Activated CD4-positive, alpha-beta T cell treated with anti-CD3 and anti-CD28 coated beads for 1 hour (primary cell): ENCODE data around the gene AGFG2.
"Not testable (repeated sequence)": the region's sequence is repeated elsewhere in the genome, so short reads cannot be mapped to it uniquely, and the experiment has no call there.

Experiments
- DNase-seq: peaks from one replicate; pipeline ENCODE4 v3.0.0-alpha.2; 2020

AGFG2 gene

DNA sequence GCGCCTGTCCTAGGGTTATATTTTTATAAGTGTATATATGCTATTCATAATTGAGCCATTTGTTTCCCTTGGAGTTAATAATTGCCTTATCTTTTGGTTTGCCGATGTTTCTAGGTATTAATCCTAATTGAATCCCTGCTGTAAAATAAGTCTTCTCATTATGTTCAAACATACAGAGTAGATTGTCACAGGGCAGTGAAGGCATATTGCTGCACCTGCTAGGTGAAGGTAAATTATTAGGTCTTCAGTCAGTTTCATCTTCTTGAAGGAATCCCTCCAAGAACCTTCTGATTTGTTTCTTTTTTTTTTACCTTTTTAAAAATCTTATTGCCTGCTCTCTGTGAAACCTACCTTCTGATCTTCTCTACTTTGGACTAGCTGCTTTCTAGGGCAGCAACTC, 17.9 kb upstream of the AGFG2 start:
- DNase-seq = no peak

DNA sequence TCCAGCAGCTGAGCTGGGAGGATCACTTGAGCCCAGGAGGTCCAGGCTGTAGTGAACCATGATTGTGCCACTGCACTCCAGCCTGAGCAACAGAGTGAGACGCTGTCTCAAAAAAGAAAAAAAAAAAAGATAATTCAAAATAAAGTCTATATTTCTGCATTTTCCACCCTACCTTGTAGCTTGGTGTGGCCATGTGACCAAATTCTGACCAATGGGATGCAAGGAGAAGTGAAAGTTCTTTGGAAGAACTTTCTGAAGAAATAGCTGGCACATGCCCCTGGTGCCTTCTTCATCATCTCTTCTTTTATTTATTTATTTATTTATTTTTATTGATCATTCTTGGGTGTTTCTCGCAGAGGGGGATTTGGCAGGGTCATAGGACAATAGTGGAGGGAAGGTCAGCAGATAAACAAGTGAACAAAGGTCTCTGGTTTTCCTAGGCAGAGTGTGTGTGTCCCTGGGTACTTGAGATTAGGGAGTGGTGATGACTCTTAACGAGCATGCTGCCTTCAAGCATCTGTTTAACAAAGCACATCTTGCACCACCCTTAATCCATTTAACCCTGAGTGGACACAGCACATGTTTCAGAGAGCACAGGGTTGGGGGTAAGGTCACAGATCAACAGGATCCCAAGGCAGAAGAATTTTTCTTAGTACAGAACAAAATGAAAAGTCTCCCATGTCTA, 17.0 kb upstream of the AGFG2 start:
- not testable (repeated sequence) for DNase-seq

- DNase-seq = not testable (repeated sequence)
Measured at GRCh38 chr7:100523192-100523591, 15.8 kb upstream of the AGFG2 start.

GRCh38 chr7:100528108-100528866, 10.7 kb upstream of the AGFG2 start:
- not testable (repeated sequence) for DNase-seq

GRCh38 chr7:100532165-100533022, 6.6 kb upstream of the AGFG2 start:
- no peak for DNase-seq

GRCh38 chr7:100535982-100536381, 3.0 kb upstream of the AGFG2 start:
- DNase-seq = not testable (repeated sequence)

DNA sequence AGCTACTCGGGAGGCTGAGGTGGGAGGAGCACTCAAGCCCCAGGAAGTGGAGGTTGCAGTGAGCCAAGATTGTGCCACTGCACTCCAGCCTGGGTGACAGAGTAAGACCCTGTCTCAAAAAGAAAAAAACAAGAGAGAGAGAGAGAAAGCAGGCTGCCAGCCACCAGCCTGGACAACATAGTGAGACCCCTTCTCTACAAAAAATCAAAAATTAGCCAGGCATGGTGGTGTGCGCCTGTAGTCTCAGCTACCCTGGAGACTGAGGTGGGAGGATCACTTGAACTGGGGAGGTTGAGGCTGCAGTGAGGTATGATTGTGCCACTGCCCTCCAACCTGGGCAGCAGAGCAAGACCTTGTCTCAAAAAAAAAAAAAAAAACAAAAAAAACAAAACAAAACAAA, 2.3 kb upstream of the AGFG2 start:
- DNase-seq = not testable (repeated sequence)

DNA sequence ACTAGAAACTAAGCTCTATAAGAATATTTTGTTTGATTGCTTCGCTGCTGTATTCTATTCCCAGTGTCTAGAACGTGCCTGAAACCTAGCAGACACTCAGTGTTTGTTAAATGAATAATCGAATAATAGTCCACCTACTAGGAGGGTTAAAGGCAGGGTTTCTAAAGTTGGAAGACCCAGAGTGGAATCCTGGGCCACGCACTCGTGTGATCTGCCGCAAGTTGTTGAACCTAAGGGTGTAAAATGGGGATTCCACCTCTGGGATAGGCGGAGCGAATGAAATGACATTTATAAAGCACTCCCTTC, 702 bp upstream of the AGFG2 start:
- no peak for DNase-seq

- no peak for DNase-seq
Measured at GRCh38 chr7:100539436-100540006, 518 bp downstream of the AGFG2 start.

DNA sequence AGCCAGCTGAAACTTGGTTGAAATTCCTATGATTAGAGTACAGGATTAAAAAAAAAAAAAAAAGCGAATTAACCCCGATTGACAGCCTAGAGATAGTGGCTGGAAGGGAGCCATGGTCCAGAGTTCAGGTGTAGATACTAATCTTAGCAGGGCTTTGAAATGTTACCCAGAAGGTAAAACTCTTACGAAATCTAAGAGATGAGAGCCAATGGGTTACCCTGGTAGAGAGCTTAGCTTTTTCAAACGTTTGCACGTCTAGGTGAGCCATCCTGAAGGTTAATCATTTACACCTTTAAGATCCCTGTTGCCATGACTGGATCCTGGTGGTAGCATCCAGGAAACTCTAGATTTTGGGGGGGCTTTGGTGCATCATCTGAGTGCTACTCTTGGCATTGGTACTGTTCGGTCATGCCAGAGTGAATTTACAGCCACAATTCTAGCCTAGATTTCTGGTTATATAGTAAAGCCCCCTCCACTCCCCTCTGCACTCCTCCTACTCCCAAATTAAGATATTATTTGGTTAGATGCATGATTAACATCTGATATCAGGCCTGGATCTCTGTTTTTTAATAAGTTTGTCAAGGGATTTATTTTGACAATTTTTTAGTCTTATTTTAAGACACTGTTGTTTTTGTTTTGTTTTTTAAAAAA, 1.2 kb downstream of the AGFG2 start:
- no peak for DNase-seq

GRCh38 chr7:100541309-100541708, 2.3 kb downstream of the AGFG2 start:
- DNase-seq = not testable (repeated sequence)

GRCh38 chr7:100543586-100543985, 4.6 kb downstream of the AGFG2 start:
- no peak for DNase-seq

- no peak for DNase-seq
Measured at GRCh38 chr7:100544386-100544785, 5.4 kb downstream of the AGFG2 start.

DNA sequence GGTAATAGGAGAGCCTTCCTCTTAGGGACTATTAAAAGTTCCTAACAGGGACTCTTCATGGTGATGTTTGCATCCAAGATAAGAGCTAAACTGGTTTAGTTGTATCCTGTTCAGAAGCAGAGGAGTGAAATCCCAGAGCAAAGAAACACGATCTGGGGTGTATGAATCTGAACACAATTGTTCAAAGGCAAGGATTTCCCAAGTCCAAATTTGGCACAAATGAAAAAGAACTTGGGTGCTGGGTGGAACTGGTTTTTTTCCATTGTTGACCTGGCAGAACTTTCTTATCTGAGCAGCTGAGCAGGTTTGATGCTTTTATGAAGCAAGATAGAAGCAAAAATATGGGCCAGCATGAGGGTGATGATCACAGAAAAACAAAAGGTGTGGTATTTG, 6.0 kb downstream of the AGFG2 start:
- no peak for DNase-seq

GRCh38 chr7:100545360-100546128, 6.5 kb downstream of the AGFG2 start:
- no peak for DNase-seq

DNA sequence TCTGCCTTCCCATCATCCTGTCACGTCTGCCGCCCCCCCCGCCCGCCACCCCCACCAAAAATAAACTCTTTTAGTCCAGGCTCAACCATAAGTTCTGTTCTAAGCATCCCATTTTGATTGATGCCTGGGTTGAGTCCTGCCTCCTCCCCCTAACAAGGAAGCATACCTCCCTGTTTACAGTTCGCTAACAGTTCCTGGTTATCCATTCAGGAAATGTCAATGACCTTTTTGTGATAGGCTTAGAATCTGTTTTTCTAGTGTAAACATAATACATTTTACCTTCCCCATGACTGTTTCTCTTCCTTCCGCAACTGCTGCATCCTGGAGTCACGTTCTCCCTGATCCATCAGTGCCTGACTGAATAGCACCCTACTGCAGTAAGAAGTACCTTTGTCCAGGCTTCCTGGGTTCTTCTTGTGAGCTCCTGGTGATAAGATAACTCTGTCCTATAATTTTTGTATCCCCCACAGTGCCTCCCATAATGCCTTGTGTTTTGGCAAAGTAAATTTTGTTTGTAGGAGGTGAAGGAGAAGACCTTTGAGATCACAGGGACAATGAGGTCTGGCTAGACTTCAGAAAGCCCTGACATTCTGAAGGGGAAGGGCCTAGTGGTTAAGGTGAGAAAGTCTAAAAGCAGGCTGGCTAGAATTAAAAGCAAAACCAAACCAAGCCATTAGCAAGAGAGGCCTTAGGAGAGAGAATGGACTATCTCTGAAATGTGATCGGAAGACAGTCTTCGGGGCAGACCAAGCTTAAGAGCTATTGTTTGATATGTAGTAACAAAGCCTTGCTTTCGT, 7.3 kb downstream of the AGFG2 start:
- no peak for DNase-seq

DNA sequence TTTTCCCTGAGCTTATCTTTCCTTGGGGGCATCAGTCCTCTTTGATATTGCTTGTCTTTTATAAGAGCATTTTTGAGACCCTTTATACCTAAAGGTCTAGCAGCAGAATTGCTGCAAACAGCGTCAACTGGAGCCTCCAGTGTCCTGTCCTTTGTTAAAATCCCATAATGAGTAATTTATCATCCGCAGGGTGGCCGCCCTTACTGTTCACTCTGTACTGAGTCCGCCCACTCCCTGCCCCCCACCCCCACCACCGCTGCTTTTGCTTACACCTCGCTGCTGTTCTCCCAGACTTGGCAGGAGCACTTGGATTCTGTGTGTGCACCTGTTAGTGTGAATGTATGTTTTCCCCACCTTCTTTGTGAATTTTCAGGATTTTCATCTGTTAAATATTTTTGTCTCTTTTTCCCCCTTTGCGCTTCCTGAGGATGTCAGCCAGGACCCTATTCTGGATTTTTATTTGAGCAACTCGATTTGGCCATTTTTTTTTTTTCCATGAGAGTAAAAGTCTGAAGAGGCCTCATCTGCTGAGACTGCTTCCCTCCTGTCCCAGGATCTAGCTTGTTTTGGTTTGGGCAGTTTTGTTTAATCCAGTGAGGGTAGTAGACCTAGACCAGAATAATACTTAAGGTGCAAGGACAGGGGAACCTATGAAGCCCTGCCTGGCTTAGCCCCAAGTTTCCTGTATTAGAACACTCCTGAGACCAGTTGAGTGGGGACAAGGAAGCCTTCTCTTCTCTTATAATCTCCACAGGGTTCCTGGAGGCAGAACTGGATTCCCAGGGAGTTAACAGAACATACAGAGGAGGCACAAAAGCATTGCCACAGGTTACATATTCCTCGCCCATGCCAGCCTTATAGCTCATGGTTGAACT, 8.2 kb downstream of the AGFG2 start:
- DNase-seq = no peak

DNA sequence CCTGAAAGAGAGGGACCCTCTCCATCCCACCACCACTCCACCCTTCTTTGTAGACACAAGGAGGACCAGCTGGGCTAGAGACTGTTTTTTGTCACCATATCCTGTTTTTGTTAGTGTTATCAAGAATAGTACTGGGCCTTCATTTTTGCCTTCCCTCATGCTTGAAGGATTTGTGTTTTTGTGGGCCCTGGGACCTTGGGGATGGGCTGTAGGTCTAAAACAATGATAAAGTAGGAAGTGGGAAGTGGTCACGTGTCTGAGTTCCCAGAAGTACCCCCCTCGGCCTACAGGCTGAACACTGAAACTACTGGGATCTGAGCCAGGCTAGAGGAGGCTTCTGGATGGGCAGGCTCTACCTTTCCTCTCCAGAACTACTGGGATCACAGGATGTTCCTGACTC, 8.9 kb downstream of the AGFG2 start:
- DNase-seq = no peak

DNA sequence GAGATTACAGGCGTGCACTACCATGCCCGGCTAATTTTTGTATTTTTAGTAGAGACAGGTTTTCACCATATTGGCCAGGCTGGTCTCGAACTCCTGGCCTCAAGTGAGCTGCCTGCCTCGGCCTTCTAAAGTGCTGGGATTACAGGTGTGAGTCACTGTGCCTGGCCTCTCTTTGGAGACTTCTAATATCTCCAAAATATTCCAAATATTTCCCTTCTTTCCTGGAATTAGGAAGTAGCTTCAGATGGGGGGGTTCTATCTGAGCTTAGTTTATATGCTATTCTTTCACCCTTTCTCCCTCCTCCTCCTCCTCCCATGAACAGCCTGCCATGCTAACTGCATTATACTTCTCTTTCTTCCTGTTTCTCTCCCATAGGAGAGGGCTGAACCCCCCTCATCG, 9.4 kb downstream of the AGFG2 start:
- not testable (repeated sequence) for DNase-seq

GRCh38 chr7:100552532-100552931, 13.5 kb downstream of the AGFG2 start:
- no peak for DNase-seq
